Measurements from ENCODE around the gene PACRG. TPM values are rescaled to one million over a fixed set of nuclear protein-coding genes. Genes with fewer than 3 reads are reported as not detected.

PACRG gene
- total and polyA plus RNA-seq, 2 of the 13 experiments (the other 11 are each of a cell fraction or from before 2014, with no cell fraction given): 0.13 TPM; not detected in 1

GRCh38 chr6:163296835-163297519 lies 569.2 kb downstream of the PACRG start (continued):
- TF ChIP-seq CTCF (CRISPR knock-in tag; IDR thresholded peaks at IDR 0.05) (no peak), CC2D1A (CRISPR knock-in tag; IDR thresholded peaks at IDR 0.05) (no peak), ZNF382 (CRISPR knock-in tag; IDR thresholded peaks at IDR 0.05; ENCODE audit: borderline replicate concordance) (no peak), JUN (CRISPR knock-in tag; IDR thresholded peaks at IDR 0.05) (no peak)

GRCh38 chr6:163298079-163298830 lies 570.5 kb downstream of the PACRG start:
- intact Hi-C loops (cut with micrococcal nuclease; ENCODE audit: unreplicated experiment) (no loop called here), in situ Hi-C loops (cut with HindIII; ENCODE audit: extremely low pct_ligation_motif_present, low pct_unique_long_range_greater_than_20kb) (no loop called here)
- no peak for FAIRE-seq
- ChIA-PET POLR2A (no interaction called here), CTCF (ENCODE audit: low intra/inter-chr PET ratio, low total read pairs) (no interaction called here)
- Histone ChIP-seq H3K79me2 (ENCODE audit: insufficient read depth, low read length) (no peaks in the 10 kb centered on the region), H3K27ac (ENCODE audit: extremely low read length, insufficient read depth, low read length) (no peak overlapping the region), H3K36me3 (replicated peaks in 1 of 2; ENCODE audit: control insufficient read depth in 1 of 2, insufficient read depth in 2 of 2, low read length in 2 of 2) (no peaks in the 10 kb centered on the region), H3K4me1 (ENCODE audit: insufficient read depth, low read length) (no peaks in the 10 kb centered on the region), H3K9me3 (ENCODE audit: low read length) (no peaks in the 10 kb centered on the region), H3K4me2 (ENCODE audit: low read depth, low read length) (no peak overlapping the region), H2AFZ (ENCODE audit: low read length) (no peak overlapping the region), H3K4me3 (replicated peaks in 1 of 3; ENCODE audit: insufficient read depth in 1 of 3, low read depth in 2 of 3, low read length in 3 of 3) (no peak overlapping the region), H4K20me1 (ENCODE audit: insufficient read depth, low read length) (no peaks in the 10 kb centered on the region), H3K27me3 (ENCODE audit: control insufficient read depth in 1 of 2, insufficient read depth in 2 of 2, low read length in 2 of 2) (peaks cover 0 to 11% of the 10 kb centered on the region in 2 experiments; a peak in 2 of 5 replicates), H3K9ac (ENCODE audit: insufficient read depth, low read depth, low read length) (no peak overlapping the region)
- WGBS (ENCODE audit: low lambda C conversion rate): 40% methylated on average over 5 of the region's 5 CpGs
- no peak for ATAC-seq
- BruUV-seq (replicated peaks): no TSS peak
- peak; percentile 56 for TF ChIP-seq CEBPB (IDR thresholded peaks at IDR 0.05; ENCODE audit: borderline replicate concordance, low read depth, low read length)
- peak; percentile 48 for TF ChIP-seq MAFF (IDR thresholded peaks at IDR 0.05; ENCODE audit: low read depth, low read length)
- TF ChIP-seq TCF12 (IDR thresholded peaks at IDR 0.05): no peak
- TF ChIP-seq TCF12 (CRISPR knock-in tag; IDR thresholded peaks at IDR 0.05): no peak
- peak; percentile 47 to 75; a peak in 3 of 4 replicates for TF ChIP-seq MAFK (conservative IDR thresholded peaks at IDR 0.05 in 1 of 2, IDR thresholded peaks at IDR 0.05 in 1 of 2; ENCODE audit: low read length in 2 of 2)
- DNase-seq (ENCODE audit: low spot score): no peak
